NCI-H82 (cell line): ENCODE measurements around the gene FSTL4.
"Not testable (repeated sequence)": the region's sequence is repeated elsewhere in the genome, so short reads cannot be mapped to it uniquely, and the experiment has no call there.

Experiments used
- DNase-seq: peaks from one replicate; lab custom pipeline; 2025; lab: John Stamatoyannopoulos, UW

The FSTL4 gene

GRCh38 chr5:133456933-133457402 lies 155.4 kb downstream of the FSTL4 start:
- DNase-seq, result no peak

GRCh38 chr5:133455676-133456075 lies 156.7 kb downstream of the FSTL4 start:
- no peak for DNase-seq

- DNase-seq, result no peak
Observed at GRCh38 chr5:133454442-133454841, 157.9 kb downstream of the FSTL4 start.

- DNase-seq, result no peak
Observed at GRCh38 chr5:133453831-133454230, 158.5 kb downstream of the FSTL4 start.

GRCh38 chr5:133453084-133453780 lies 159.1 kb downstream of the FSTL4 start:
- DNase-seq, result no peak

- DNase-seq, result no peak
Observed at GRCh38 chr5:133451926-133452325, 160.4 kb downstream of the FSTL4 start.

- no peak for DNase-seq
Observed at GRCh38 chr5:133450286-133450685, 162.1 kb downstream of the FSTL4 start.

- no peak for DNase-seq
Observed at GRCh38 chr5:133449181-133449580, 163.2 kb downstream of the FSTL4 start.

- DNase-seq, result no peak
Observed at GRCh38 chr5:133446440-133446839, 165.9 kb downstream of the FSTL4 start.

- DNase-seq, result no peak
Observed at GRCh38 chr5:133445744-133446143, 166.6 kb downstream of the FSTL4 start.

GRCh38 chr5:133445204-133445603 lies 167.1 kb downstream of the FSTL4 start:
- DNase-seq, result not testable (repeated sequence)

- no peak for DNase-seq
Observed at GRCh38 chr5:133444711-133445110, 167.6 kb downstream of the FSTL4 start.

- DNase-seq, result no peak
Observed at GRCh38 chr5:133441166-133441815, 171.1 kb downstream of the FSTL4 start.

- no peak for DNase-seq
Observed at GRCh38 chr5:133440467-133441115, 171.8 kb downstream of the FSTL4 start.

- DNase-seq, result no peak
Observed at GRCh38 chr5:133439859-133440258, 172.5 kb downstream of the FSTL4 start.

- no peak for DNase-seq
Observed at GRCh38 chr5:133438487-133438886, 173.9 kb downstream of the FSTL4 start.

- no peak for DNase-seq
Observed at GRCh38 chr5:133434336-133434735, 178.0 kb downstream of the FSTL4 start.

GRCh38 chr5:133433641-133434040 lies 178.7 kb downstream of the FSTL4 start:
- DNase-seq, result no peak

- no peak for DNase-seq
Observed at GRCh38 chr5:133432956-133433532, 179.3 kb downstream of the FSTL4 start.

- no peak for DNase-seq
Observed at GRCh38 chr5:133431326-133431865, 180.9 kb downstream of the FSTL4 start.

GRCh38 chr5:133430095-133430494 lies 182.2 kb downstream of the FSTL4 start:
- DNase-seq, result no peak

- no peak for DNase-seq
Observed at GRCh38 chr5:133429046-133429445, 183.3 kb downstream of the FSTL4 start.
